ENCODE results near the gene MAFB.
A peak's percentile ranks its signal among the peaks of the same experiment; 100 is the strongest.

The MAFB gene

GRCh38 chr20:40681165-40681564 lies 7.9 kb downstream of the MAFB start:
- DNase-seq = no peak

- DNase-seq = peak; percentile 38 to 45
These were observed 8.7 kb downstream of the MAFB start for GRCh38 chr20:40680161-40680959.

GRCh38 chr20:40679184-40679583 lies 9.9 kb downstream of the MAFB start:
- DNase-seq = no peak

GRCh38 chr20:40678286-40678875 lies 10.7 kb downstream of the MAFB start:
- no peak for DNase-seq

- DNase-seq = no peak
These were observed 11.6 kb downstream of the MAFB start for GRCh38 chr20:40677343-40677924.

- peak; percentile 30 to 38 for DNase-seq
These were observed 12.4 kb downstream of the MAFB start for GRCh38 chr20:40676491-40677269.

- peak in 1 of 2 donors; percentile 35 for DNase-seq
These were observed 13.3 kb downstream of the MAFB start for GRCh38 chr20:40675599-40676221.

GRCh38 chr20:40673442-40673841 lies 15.6 kb downstream of the MAFB start:
- DNase-seq = no peak

- DNase-seq = no peak
These were observed 16.9 kb downstream of the MAFB start for GRCh38 chr20:40672095-40672494.

GRCh38 chr20:40670253-40670652 lies 18.8 kb downstream of the MAFB start:
- DNase-seq = no peak

GRCh38 chr20:40669692-40670091 lies 19.3 kb downstream of the MAFB start:
- no peak for DNase-seq

- DNase-seq = no peak
These were observed 20.4 kb downstream of the MAFB start for GRCh38 chr20:40668449-40669228.

GRCh38 chr20:40667503-40667902 lies 21.5 kb downstream of the MAFB start:
- DNase-seq = no peak

GRCh38 chr20:40666336-40666735 lies 22.7 kb downstream of the MAFB start:
- no peak for DNase-seq

GRCh38 chr20:40664891-40665290 lies 24.1 kb downstream of the MAFB start:
- no peak for DNase-seq

- DNase-seq = no peak
These were observed 24.8 kb downstream of the MAFB start for GRCh38 chr20:40663991-40664880.

- no peak for DNase-seq
These were observed 25.7 kb downstream of the MAFB start for GRCh38 chr20:40663304-40663790.

GRCh38 chr20:40659567-40659966 lies 29.5 kb downstream of the MAFB start:
- no peak for DNase-seq

- DNase-seq = no peak
These were observed 30.5 kb downstream of the MAFB start for GRCh38 chr20:40658509-40658908.

- no peak for DNase-seq
These were observed 31.5 kb downstream of the MAFB start for GRCh38 chr20:40657526-40657925.

- no peak for DNase-seq
These were observed 33.6 kb downstream of the MAFB start for GRCh38 chr20:40655451-40655850.
